Upper lobe of left lung (tissue), 4 donors: ENCODE results near the gene CNTNAP5.

Experiments used
- CTCF ChIP-seq, 6 experiments: fragments of 450-650 bp in 4 of 6; fragments of 200-600 bp in 2 of 6; sonication (generic) in 2 of 6; IDR thresholded peaks; one replicate each; pipeline ENCODE4 v1.5.1; 2016 to 2019; ENCODE audit warnings: antibody characterized with exemption in 6 of 6
- EP300 ChIP-seq, 4 donors: sonication (generic); formaldehyde crosslinking; IDR thresholded peaks; one replicate each; pipeline ENCODE4 v1.5.1; 2017; ENCODE audit warnings: antibody characterized with exemption in 4 of 4, control low read depth in 2 of 4
- POLR2A ChIP-seq, 4 donors: fragments of 450-650 bp; IDR thresholded peaks; one replicate each; pipeline ENCODE4 v1.5.1; 2016 to 2017; ENCODE audit warnings: antibody characterized with exemption in 4 of 4, mild to moderate bottlenecking in 2 of 4

- TF ChIP-seq CTCF (IDR thresholded peaks at IDR 0.05) (no peak), POLR2A (IDR thresholded peaks at IDR 0.05) (no peak), EP300 (IDR thresholded peaks at IDR 0.05) (no peak)
Measured at GRCh38 chr2:124879640-124880039, 854.6 kb downstream of the CNTNAP5 start.
